Rectal smooth muscle tissue (tissue), 1 donor: ENCODE results near the gene MNAT1.
A peak's percentile ranks its signal among the peaks of the same experiment; 100 is the strongest.

Source experiments
- H3K27ac ChIP-seq: one replicate; pipeline ENCODE4 v1.7.0; 2013; ENCODE audit warnings: low read depth, low read length, inconsistent platforms
- H3K27me3 ChIP-seq: one replicate; pipeline ENCODE4 v1.7.0; 2013; ENCODE audit warnings: low read length; ENCODE audit not compliant: control insufficient read depth, insufficient read depth
- H3K36me3 ChIP-seq: one replicate; pipeline ENCODE4 v1.7.0; 2013; ENCODE audit warnings: low read length; ENCODE audit not compliant: control insufficient read depth, insufficient read depth
- H3K4me1 ChIP-seq: one replicate; pipeline ENCODE4 v1.7.0; 2013; ENCODE audit warnings: low read length; ENCODE audit not compliant: control insufficient read depth, insufficient read depth
- H3K4me3 ChIP-seq: one replicate; pipeline ENCODE4 v1.7.0; 2013; ENCODE audit warnings: low read length
- H3K9ac ChIP-seq: one replicate; pipeline ENCODE4 v1.7.0; 2013; ENCODE audit warnings: low read length

MNAT1 gene

DNA sequence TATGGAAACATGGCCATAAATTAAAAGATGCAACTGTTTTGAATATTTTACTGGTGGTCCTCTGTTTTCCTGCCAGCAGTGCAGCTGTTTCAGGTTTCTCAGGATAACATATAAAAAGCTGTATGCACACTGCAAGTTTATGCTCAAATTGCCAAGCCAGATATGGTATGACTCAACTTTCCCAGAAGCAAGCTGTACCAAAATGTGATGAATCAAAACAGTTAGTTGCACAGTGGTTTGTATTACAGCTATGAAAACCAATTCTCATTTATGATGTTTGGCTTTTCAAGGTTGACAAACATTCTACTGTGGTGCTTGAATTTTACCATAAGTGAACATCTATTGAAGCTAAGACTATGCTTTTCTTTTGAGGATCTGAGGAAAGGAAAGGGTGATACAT lies 230.8 kb downstream of the MNAT1 start:
- no peak overlapping the region for H3K4me3 ChIP-seq
- no peak overlapping the region for H3K9ac ChIP-seq
- no peaks in the 10 kb centered on the region for H3K27me3 ChIP-seq
- H3K4me1 ChIP-seq: no peaks in the 10 kb centered on the region
- no peaks in the 10 kb centered on the region for H3K36me3 ChIP-seq
- H3K27ac ChIP-seq: no peak overlapping the region

DNA sequence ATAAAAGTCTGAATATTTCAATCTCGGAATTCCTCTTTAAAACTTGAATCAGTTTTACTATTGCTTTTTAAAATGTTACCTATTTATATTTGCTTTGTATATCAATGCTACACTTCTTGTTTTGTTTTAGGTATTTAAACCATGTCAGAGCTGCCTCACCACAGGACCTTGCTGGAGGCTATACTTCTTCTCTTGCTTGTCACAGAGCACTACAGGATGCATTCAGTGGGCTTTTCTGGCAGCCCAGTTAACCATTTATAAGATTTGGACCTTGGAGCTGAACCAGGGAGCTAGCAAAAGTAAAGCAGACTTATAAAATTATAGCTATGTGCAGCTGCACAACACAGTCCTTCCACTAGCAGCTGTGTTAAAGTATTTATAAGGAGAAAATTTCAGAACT lies 233.5 kb downstream of the MNAT1 start:
- no peak overlapping the region for H3K4me3 ChIP-seq
- H3K4me1 ChIP-seq: no peaks in the 10 kb centered on the region

DNA sequence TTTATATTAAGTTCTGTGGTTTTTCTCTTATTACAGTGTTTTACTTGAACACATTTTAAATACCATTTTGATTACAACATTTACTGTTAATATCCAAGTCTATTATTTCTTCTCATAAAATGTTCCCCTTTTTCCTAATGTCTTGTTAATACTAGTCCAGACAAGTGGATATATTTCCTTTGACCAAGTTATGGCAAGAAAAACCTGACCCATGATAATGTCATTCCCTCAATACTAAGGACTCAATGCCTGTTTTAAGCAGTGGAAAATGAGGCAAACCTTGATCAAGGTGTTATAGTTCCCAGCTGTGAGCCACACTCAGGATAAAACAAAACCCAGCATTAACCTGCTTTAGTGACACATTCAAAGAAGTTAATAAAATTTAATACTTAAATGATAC lies 234.1 kb downstream of the MNAT1 start:
- Histone ChIP-seq H3K4me3 (no peak overlapping the region), H3K36me3 (no peaks in the 10 kb centered on the region), H3K27ac (no peak overlapping the region), H3K27me3 (no peaks in the 10 kb centered on the region), H3K9ac (no peak overlapping the region), H3K4me1 (no peaks in the 10 kb centered on the region)

More for the DNA sequence above, 233.5 kb downstream of the MNAT1 start:
- H3K36me3 ChIP-seq: no peaks in the 10 kb centered on the region
- no peak overlapping the region for H3K27ac ChIP-seq
- no peaks in the 10 kb centered on the region for H3K27me3 ChIP-seq
- no peak overlapping the region for H3K9ac ChIP-seq

DNA sequence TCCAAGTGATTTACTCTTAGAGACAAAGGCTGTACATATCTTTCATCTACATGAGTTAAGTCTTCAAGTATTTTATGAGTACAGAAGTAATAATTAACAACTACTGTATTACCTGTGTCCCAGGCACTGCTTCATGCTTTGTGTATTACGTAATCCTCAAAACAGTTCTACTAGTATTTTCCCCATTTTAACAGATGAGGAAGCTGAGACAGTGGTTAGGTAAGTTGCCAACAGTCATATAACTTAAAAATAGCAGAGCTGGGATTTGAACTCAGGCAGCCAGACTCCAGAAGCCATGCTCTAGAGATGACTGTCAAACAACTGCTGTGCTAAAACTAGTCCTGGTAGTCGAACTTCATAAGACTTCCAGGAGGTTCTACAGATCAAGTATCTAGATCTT lies 235.6 kb downstream of the MNAT1 start:
- Histone ChIP-seq H3K36me3 (no peaks in the 10 kb centered on the region), H3K27me3 (no peaks in the 10 kb centered on the region), H3K27ac (no peak overlapping the region), H3K9ac (no peak overlapping the region), H3K4me3 (no peak overlapping the region), H3K4me1 (no peaks in the 10 kb centered on the region)

DNA sequence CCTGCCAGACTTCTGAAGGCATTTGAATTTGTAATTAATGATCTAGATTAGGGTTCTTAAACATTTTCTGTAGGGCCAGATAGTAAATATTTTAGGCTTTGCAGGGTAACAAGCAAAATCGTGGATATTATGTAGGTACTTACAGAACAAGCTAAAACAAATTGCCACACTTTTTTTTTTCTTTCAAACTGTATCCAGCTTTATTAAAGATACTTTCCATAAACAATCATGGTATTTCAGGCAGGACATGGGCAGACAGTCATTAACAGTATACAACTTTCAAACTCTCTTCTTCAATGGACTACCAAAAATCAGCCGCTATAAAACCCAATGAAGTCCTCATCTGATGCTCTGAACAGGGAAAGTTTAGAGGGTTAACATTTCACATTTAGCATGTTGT lies 236.7 kb downstream of the MNAT1 start:
- Histone ChIP-seq H3K27me3 (no peaks in the 10 kb centered on the region), H3K36me3 (peaks cover 2% of the 10 kb centered on the region), H3K27ac (no peak overlapping the region), H3K4me3 (no peak overlapping the region), H3K4me1 (no peaks in the 10 kb centered on the region), H3K9ac (no peak overlapping the region)

DNA sequence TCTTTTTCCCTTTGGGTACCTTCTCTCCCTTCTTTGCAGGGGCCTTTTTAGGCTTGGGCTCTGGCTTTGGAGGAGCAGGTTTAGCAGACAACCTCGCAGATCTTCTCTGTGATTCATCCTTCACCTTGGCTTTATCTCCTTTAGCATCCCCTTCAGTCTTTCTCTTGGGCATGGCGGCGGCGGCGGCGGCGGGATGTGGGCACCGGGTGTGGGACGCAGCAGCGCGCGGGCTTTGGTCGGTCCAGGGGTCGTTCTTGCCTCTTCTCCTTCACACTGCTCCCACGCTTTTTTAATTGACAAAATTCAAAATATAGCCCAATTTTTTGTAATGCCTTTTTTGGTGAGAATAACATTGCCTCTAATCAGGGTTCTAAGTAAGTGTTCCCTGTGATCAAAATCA lies 237.7 kb downstream of the MNAT1 start:
- H3K27me3 ChIP-seq: no peaks in the 10 kb centered on the region
- no peak overlapping the region for H3K4me3 ChIP-seq
- H3K36me3 ChIP-seq: peaks cover 2% of the 10 kb centered on the region
- H3K4me1 ChIP-seq: no peaks in the 10 kb centered on the region
- H3K9ac ChIP-seq: no peak overlapping the region
- no peak overlapping the region for H3K27ac ChIP-seq

DNA sequence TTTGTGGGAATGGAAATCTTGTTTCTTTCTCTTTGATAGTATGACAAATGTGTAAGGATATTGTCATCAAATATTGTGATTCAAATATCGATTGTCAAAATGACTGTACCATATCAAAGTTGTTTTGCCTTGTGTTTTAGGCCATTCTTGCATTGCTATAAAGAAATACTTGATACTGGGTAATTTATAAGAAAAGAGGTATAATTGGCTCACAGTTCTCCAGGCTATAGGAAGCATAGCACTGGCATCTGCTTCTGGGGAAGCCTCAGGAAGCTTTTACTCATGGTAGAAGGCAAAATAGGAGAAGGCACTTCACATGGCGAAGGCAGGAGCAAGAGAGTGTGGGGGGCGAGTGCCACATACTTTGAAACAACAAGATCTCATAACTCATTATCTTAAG lies 238.5 kb downstream of the MNAT1 start:
- Histone ChIP-seq H3K4me3 (no peak overlapping the region), H3K9ac (no peak overlapping the region), H3K27me3 (no peaks in the 10 kb centered on the region), H3K27ac (no peak overlapping the region), H3K4me1 (no peaks in the 10 kb centered on the region), H3K36me3 (peaks cover 2% of the 10 kb centered on the region)

DNA sequence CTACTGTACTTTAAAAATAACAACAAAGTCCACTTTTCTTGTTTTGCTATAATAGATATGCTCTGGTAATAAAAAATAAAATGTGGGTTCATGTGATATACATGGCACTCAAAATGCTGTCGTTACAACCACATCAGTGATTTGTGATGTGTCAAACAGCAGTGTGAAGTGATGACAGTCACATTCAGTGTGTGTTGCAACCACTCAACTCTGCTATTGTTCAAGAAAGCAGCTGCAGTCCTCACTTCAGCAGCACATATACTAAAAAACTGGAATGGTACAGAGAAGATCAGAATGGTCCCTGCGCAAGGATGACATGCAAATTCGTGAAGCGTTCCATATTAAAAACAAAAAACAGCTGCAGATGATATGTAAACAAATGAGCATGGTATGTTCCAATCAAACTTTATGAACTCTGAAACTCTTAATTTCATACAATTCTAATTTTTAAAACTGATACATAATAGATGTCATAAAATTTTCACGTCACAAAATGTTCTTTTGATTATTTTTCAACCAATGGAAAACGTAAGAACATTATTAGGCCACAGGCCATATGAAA lies 239.6 kb downstream of the MNAT1 start:
- no peak overlapping the region for H3K27ac ChIP-seq
- H3K36me3 ChIP-seq: peaks cover 2% of the 10 kb centered on the region
- no peak overlapping the region for H3K4me3 ChIP-seq
- no peak overlapping the region for H3K9ac ChIP-seq
- no peaks in the 10 kb centered on the region for H3K4me1 ChIP-seq
- no peaks in the 10 kb centered on the region for H3K27me3 ChIP-seq

DNA sequence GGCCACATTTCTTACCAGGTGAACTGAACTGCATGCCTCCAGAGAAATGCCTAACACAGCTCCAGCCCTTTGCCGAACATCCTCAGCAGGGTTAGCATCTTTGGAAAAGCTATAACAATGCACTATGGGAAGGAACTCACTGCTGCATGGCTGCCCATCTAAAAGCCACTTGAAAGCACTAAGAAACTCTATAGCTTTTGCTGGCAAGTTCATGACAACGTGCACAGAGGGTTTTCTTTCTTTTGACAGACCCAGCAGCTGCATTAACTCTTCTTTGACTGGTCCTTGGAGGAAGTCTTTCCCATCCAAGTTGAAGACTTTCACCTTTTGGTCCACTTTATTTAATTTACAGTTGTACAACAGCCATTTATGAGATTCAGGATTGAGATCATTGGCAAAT lies 241.0 kb downstream of the MNAT1 start:
- Histone ChIP-seq H3K4me3 (no peak overlapping the region), H3K27me3 (no peaks in the 10 kb centered on the region), H3K27ac (no peak overlapping the region), H3K9ac (no peak overlapping the region), H3K36me3 (peaks cover 5% of the 10 kb centered on the region), H3K4me1 (no peaks in the 10 kb centered on the region)

DNA sequence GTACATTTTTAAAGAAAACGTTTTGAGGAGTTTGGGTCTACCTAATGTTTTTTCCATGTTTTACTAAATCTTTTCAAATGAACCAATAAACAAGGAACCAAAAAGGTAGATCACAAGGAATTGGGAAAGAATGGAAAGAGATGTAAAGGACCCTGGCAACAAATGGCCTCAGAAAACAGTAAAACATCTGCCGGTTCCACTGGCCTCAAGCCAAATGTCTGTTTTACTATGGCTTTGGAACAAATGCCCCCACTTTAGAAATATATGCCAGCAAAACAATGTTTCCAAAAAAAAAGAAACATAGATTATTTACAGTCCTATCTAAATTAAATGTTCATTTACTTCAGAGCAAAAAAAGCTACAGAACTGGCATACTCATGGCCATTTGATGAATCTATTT lies 243.3 kb downstream of the MNAT1 start:
- no peaks in the 10 kb centered on the region for H3K27me3 ChIP-seq
- no peak overlapping the region for H3K9ac ChIP-seq
- H3K4me1 ChIP-seq: peaks cover 4% of the 10 kb centered on the region
- no peak overlapping the region for H3K4me3 ChIP-seq
- no peak overlapping the region for H3K27ac ChIP-seq
- peaks cover 5% of the 10 kb centered on the region for H3K36me3 ChIP-seq

DNA sequence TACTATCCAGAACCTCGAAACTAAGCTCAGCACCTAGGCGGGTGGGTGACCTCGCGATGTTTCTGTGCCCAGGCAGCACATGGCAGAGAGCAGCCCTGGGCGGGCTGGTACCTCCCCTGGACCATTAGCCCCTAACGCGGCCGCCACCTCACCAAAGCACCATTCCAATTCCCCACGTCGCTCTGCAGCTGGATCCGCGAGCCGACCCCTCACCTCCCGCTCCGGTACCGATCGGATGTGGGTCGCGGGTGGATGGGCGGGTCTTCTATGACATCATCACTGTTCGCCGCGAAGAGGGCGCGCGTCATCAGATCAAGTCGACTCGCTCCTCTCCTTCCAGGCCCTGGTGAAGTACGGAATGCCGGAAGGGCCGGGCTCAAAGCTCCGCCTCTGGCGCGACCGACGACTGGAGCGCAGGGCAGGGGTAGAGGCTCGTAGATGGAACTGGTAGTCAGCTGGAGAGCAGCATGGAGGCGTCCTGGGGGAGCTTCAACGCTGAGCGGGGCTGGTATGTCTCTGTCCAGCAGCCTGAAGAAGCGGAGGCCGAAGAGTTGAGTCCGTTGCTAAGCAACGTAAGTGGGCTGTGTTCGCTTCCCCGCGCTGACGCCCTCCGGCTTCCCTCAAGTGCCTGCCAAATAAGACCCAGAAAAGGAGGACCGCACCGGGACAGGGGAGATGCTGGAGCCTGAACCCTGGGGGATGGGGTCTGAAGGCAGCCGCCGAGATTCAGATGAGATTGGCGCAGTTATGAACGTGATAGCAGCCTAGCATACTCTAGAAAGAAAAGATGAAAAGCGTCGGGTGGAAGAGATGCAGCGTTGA lies 246.5 kb downstream of the MNAT1 start, which contains the start of the genes SLC38A6 and TRMT5:
TSS of gene SLC38A6 (plus strand) at position 435 of the 822 bp plus-strand sequence. CDS start at position 468, 33 bp downstream.
TSS of gene TRMT5 (minus strand) at position 269 of the 822 bp plus-strand sequence. CDS start at position 163, 106 bp downstream.
- Histone ChIP-seq H3K36me3 (peaks cover 4% of the 10 kb centered on the region), H3K4me3 (peak within 1 kb of the TSS; percentile 90), H3K9ac (peak within 1 kb of the TSS; percentile 59), H3K4me1 (peaks cover 4% of the 10 kb centered on the region), H3K27ac (peak within 1 kb of the TSS; percentile 82), H3K27me3 (no peaks in the 10 kb centered on the region)

DNA sequence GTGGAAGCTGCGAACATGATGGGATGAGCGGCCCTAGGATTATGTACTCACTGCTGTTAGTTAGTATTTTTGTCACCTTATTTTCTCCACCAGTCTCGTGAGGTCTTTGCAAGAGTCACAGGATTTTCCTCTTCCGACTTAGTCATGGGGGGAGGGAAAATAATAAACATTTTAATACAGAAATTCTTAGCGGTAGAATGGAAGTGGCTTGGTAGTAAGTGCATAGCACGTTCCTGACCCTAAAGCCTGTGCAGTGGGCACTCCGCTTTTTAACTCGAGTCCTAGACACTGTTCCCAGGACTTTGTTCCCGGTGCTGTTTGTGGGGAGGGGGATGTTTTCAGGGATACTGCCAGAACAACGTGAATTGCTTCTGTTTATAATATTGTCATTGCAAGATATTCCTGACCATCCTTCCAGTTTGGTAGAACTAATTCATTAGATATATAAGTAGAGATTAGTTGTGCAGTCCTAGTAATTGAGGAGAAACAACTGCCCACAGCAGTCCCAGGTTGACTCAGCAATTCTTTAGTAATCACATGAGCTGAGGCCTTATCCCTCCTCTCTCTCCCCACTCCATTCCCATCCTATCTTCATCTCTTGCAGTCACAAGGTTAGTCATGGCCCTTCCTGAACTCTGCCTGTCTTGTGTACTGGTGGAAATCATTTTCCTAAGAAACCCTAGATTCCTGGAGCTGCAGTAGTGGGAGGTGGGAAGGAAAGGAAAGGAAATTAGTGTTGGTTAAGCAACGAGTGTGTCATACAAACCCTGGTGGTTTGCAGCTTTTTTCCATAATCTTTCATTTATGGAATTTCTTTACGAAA lies 247.3 kb downstream of the MNAT1 start:
- Histone ChIP-seq H3K9ac (peak overlapping the region; percentile 59), H3K27ac (peak overlapping the region; percentile 82), H3K4me1 (peaks cover 4% of the 10 kb centered on the region), H3K36me3 (peaks cover 4% of the 10 kb centered on the region), H3K4me3 (peak overlapping the region; percentile 90), H3K27me3 (no peaks in the 10 kb centered on the region)
